HL-60/S4 (cell line): ENCODE measurements around the gene SLC27A1.
"Not testable (repeated sequence)": the region's sequence is repeated elsewhere in the genome, so short reads cannot be mapped to it uniquely, and the experiment has no call there.

Experiments used
- in situ Hi-C: fragments of 300-500 bp; cut with MboI; formaldehyde crosslinking; loops from 2 replicates; pipeline ENCODE4 v1.14.3; 2022; ENCODE audit warnings: low sequenced_read_pairs

SLC27A1 gene

DNA sequence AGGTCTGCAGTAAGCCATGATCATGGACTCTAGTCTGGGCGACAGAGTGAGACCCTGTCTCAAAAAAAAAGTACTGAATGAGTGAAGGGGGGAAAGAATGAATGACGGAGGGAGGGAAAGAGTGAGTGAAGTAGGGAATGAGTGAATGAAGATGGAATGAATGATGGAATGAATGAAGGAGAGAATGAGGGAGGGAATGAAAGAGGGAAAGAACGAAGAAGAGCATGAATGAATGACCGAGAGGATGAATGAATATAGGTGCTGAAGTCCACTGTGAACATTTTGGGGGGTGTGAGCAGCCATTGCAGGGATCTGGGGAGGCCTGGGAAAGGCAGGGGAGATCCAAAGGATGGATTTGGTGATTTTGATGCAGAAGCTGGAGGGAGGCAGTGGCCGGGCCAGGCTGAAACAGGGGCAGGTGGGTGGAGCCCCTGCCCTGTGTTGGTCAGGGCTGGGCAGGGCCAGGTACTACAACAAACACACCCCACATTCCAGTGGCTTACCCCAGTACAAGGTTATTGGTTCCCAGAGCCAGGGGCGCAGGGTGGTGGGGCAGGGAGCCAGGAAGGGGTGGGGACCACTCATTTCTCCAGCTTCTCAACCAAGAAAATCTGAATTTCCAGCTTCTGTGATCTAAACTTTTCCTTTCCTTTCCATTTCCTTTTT, 14.3 kb downstream of the SLC27A1 start:
- in situ Hi-C loops: no loop called here

DNA sequence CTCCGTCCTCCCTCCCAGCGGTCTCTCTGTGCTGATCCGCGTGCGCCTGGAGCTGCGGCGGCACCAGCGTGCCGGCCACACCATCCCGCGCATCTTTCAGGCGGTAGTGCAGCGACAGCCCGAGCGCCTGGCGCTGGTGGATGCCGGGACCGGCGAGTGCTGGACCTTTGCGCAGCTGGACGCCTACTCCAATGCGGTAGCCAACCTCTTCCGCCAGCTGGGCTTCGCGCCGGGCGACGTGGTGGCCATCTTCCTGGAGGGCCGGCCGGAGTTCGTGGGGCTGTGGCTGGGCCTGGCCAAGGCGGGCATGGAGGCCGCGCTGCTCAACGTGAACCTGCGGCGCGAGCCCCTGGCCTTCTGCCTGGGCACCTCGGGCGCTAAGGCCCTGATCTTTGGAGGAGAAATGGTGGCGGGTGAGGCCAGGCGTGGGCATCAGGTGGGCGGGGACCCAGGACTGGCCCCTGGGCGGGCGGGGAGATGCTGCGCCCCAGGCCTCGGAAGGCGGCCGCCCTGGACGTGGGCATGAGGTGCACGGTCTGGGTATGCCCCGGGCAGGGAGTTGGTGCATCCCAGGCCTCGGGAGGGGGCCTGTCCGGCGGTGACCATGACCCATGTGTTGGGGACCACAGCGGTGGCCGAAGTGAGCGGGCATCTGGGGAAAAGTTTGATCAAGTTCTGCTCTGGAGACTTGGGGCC, 16.4 kb downstream of the SLC27A1 start:
- in situ Hi-C loops: no loop called here

GRCh38 chr19:17487284-17488121, 17.2 kb downstream of the SLC27A1 start:
- in situ Hi-C loops: no loop called here

DNA sequence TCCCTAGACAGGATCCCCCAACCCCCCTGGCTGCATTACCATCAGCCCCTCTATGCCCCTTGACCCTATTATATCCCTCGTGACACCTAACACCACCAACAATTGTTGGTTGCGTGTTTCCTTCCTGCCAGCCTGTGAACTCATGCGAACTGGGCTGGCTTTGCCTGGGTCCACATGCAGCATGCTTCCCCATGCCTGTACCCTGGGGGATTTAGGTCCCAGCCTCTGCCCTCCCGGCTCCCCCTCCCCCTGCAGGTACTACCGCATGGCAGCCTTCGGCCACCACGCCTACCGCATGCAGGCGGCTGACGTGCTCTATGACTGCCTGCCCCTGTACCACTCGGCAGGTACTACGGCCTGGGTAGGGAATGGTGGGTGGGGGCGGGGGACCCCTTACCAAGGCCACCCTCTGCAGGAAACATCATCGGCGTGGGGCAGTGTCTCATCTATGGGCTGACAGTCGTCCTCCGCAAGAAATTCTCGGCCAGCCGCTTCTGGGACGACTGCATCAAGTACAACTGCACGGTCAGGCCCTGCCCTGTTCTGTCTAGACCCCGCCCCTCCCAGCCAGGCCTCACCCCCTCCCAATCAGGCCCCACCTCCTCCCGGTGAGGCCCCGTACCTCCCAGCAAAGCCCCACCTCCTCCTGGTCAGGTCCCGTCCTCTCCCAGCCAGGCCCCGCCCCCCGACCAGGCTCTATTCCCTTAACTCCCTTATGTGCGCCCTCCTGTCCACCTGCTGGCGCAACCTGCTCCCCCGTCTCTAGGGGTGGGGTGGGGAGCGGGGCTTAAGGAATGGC, 18.5 kb downstream of the SLC27A1 start:
- in situ Hi-C loops: no loop called here

DNA sequence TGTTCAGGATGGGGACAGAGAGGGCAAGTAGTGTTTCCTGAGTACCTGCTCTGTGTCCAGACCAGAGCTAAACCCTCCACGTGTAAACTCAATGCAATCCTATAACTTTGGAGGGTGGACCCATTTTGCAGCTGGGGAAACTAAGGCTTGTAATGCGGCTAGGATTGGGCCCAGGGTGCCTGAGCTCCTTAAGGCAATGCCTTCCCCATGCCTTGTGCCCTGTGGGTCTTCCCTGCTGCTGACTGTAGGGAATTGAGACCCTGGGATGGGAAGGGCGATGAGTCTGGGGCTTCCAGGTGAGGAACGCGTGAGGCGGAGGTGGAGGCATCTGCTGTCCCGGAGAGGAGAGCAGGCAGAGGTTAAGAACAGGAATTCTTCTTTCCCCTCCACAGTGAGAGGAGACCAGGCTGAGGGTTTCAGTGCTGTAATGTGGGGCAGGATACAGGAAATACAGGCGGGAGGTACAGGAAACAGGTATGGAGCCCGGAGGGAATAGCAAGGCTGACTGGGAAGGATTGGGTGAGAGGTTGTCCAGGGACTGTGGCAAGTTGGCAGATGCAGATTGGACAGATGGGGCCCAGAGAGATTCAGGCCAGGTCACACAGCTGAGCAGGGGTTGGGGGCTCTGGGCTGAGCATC, 19.2 kb downstream of the SLC27A1 start:
- in situ Hi-C loops: no loop called here

DNA sequence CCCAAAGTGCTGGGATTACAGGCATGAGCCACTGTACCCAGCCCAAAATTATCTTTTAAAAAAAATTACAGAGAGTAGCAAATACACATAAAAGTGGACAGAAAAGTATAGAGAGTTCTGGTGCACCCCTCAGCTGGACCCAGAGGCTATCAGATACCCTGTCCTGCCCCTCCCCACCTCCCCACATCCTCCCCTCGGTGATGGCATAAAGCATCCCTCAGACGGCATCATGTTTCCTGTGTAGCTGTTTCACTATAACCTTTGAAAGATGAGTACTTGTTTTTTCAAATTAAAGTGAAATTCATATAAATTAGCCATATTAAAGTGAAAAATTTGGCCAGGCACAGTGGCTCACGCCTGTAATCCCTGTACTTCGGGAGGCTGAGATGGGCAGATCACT, 20.1 kb downstream of the SLC27A1 start:
- in situ Hi-C loops: no loop called here

DNA sequence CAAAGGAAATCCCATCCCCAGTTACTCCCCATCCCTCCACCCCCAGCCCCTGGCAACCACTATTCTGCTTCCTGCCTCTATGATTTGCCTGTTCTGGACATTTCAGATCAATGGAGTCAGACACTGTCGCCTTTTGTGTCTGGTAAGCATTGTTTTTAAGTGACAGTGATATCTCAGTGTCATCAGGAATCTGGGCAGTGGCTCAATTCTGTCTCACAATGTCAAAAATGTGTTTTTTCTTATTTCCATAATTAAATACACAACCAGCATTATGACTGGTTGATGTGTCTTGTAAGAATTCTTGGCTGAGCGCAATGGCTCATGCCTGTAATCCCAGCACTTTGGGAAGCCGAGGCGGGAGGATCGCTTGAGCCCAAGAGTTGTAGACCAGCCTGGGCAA, 21.0 kb downstream of the SLC27A1 start:
- in situ Hi-C loops: no loop called here

DNA sequence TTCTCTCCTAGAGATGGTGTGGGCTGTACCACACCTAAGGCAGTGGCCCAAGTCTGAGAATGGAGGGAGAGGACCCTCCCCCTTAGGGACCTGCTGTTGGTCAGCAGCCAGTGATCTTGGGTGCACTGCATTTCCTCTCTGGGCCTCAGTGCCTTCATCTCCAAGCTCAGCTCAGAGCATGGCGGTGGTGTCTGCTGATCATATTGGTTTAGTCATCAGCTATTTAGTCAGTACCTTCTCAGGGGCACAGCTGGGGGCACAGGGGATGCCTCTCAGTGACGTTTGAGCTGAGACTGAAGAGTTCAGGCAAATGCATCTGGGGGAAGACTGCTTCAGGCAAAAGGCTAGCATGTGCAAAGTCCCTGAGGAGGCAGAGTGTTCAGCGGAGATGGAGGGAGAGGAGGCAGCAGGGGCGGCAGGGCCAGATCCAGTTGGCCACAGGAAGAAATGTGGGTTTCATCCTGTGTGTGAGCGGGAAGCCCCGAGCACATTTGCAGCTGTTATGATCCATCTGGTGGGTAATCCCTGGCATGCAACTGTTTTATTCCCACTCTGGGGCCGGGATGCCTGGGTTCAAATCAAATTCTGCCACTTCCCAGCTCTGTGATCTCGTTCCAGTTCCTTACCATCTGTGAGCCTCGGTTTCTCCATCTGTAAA, 25.4 kb downstream of the SLC27A1 start:
- in situ Hi-C loops: no loop called here

- in situ Hi-C loops: no loop called here
Measured at GRCh38 chr19:17496337-17496997, 26.1 kb downstream of the SLC27A1 start.

- in situ Hi-C loops: no loop called here
Measured at GRCh38 chr19:17497149-17497798, 26.9 kb downstream of the SLC27A1 start.

DNA sequence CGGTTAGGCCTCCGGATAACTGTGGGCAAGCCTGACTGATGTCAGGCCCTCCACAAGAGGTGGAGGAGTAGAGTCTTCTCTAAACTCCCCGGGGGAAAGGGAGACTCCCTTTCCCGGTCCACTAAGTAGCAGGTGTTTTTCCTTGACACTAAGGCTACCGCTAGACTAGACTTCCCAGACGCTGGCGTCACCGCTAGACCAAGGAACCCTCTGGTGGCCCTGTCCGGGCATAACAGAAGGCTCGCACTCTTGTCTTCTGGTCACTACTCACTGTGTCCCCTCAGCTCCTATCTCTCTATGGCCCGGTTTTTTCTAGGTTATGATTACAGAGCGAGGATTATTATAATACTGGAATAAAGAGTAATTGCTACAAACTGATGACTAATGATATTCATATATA, 28.7 kb downstream of the SLC27A1 start:
- in situ Hi-C loops: not testable (repeated sequence)

DNA sequence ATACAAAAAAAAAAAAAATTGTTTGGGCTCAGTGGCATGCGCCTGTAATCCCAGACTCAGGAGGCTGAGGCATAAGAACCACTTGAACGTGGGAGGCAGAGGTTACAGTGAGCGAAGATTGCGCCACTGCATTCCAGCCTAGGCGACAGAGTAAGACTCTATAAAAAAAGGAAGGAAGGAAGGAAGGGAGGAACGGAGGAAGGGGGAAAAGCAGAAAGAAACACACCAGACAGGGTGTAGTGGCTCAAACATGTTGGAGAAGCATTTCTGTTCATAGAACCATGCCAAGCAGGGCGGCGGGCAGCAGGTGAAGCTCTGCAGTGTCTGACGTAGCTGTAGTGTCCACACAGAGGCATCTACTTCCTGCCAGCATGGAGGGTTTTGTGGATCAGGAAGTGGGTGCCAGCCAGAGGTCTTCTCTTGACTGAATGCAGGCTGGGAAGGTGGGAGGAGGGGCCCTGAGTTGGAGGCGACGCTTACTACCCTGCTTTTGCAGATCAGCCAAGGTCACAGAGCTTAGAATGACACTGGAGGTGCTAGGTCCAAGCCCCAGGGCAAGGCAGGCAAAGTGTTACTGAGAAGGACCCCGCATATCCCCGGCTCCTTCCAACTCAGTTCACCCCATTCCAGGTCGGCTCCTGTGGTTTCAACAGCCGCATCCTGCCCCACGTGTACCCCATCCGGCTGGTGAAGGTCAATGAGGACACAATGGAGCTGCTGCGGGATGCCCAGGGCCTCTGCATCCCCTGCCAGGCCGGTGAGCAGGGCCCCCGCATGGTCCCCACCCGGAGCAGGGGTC, 29.5 kb downstream of the SLC27A1 start:
- in situ Hi-C loops: no loop called here

- in situ Hi-C loops: no loop called here
Measured at GRCh38 chr19:17500447-17501198, 30.3 kb downstream of the SLC27A1 start.

DNA sequence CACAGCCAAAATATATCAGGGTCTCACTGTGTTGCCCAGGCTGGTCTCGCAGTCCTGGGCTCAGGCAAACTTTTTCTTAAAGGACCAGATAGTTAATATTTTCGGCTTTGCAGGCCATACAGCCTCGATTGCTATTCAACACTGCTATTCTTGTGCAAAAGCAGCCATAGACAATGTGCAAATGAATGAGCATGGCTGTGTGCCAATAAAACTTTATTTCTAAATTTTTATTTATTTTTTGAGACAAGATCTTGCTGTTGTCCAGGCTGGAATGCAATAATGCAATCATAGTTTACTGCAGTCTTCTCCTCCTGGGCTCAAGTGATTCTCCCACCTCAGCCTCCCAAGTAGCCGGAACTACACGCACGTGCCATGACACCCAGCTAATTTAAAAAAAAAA, 32.9 kb downstream of the SLC27A1 start:
- in situ Hi-C loops: no loop called here

- in situ Hi-C loops: no loop called here
Measured at GRCh38 chr19:17504030-17504429, 33.7 kb downstream of the SLC27A1 start.

GRCh38 chr19:17504456-17504855, 34.1 kb downstream of the SLC27A1 start:
- in situ Hi-C loops: no loop called here

- in situ Hi-C loops: no loop called here
Measured at GRCh38 chr19:17505223-17505622, 34.9 kb downstream of the SLC27A1 start.
